KMS-11 (cell line): ENCODE data around the gene SCFD2.
"Not testable (repeated sequence)": the region's sequence is repeated elsewhere in the genome, so short reads cannot be mapped to it uniquely, and the experiment has no call there.

Experiments
- H2AFZ ChIP-seq: fragments of 200-600 bp; sonication (generic); 2 replicates; pipeline ENCODE4 v1.6.1; 2016; ENCODE audit warnings: antibody characterized with exemption, mixed run types, low read depth
- H3K27ac ChIP-seq: fragments of 200-600 bp; sonication (generic); 2 replicates; pipeline ENCODE4 v1.6.1; 2016; ENCODE audit warnings: mild to moderate bottlenecking, mixed run types
- H3K27me3 ChIP-seq: fragments of 200-600 bp; sonication (generic); 2 replicates; pipeline ENCODE4 v1.6.1; 2017; ENCODE audit warnings: mild to moderate bottlenecking, low read depth, mixed run types, moderate library complexity; ENCODE audit not compliant: insufficient read depth
- H3K36me3 ChIP-seq: fragments of 200-600 bp; sonication (generic); 2 replicates; pipeline ENCODE4 v1.6.1; 2017; ENCODE audit warnings: mild to moderate bottlenecking, mixed run types; ENCODE audit not compliant: insufficient read depth
- H3K4me1 ChIP-seq: fragments of 200-600 bp; sonication (generic); 2 replicates; pipeline ENCODE4 v1.6.1; 2016; ENCODE audit warnings: mild to moderate bottlenecking, low read depth, mixed run types; ENCODE audit not compliant: poor library complexity, severe bottlenecking
- H3K4me2 ChIP-seq: fragments of 200-600 bp; sonication (generic); 2 replicates; pipeline ENCODE4 v1.7.0; 2016; ENCODE audit warnings: mild to moderate bottlenecking, mixed run types
- H3K4me3 ChIP-seq: fragments of 200-600 bp; sonication (generic); IDR thresholded peaks from 2 replicates; pipeline ENCODE4 v1.6.1; 2017; ENCODE audit warnings: low read depth, low read length, mixed read lengths; ENCODE audit not compliant: insufficient read depth
- H3K79me2 ChIP-seq: fragments of 200-600 bp; sonication (generic); 2 replicates; pipeline ENCODE4 v1.6.1; 2016; ENCODE audit warnings: low read depth, mixed run types; ENCODE audit not compliant: insufficient read depth
- H3K9ac ChIP-seq: fragments of 200-600 bp; sonication (generic); 2 replicates; pipeline ENCODE4 v1.6.1; 2016; ENCODE audit warnings: mild to moderate bottlenecking, mixed run types
- H4K20me1 ChIP-seq: fragments of 200-600 bp; sonication (generic); 2 replicates; pipeline ENCODE4 v1.6.1; 2016; ENCODE audit warnings: mild to moderate bottlenecking, mixed run types; ENCODE audit not compliant: insufficient read depth
- CTCF ChIP-seq: fragments of 200-600 bp; sonication (generic); conservative IDR thresholded peaks from 2 replicates; pipeline ENCODE4 v1.6.1; 2017; ENCODE audit warnings: low read depth, mild to moderate bottlenecking, antibody characterized with exemption, low read length, moderate library complexity, mixed read lengths

The SCFD2 gene

GRCh38 chr4:52994567-52994966, 371.3 kb downstream of the SCFD2 start:
- no peak overlapping the region for H3K4me3 ChIP-seq
- H3K27me3 ChIP-seq = no peaks in the 10 kb centered on the region
- no peaks in the 10 kb centered on the region for H3K79me2 ChIP-seq
- no peaks in the 10 kb centered on the region for H3K36me3 ChIP-seq
- H3K27ac ChIP-seq = no peak overlapping the region
- H3K9ac ChIP-seq = no peak overlapping the region
- no peaks in the 10 kb centered on the region for H3K4me1 ChIP-seq
- no peak for TF ChIP-seq CTCF
- H3K4me2 ChIP-seq = no peak overlapping the region
- H4K20me1 ChIP-seq = no peaks in the 10 kb centered on the region
- no peak overlapping the region for H2AFZ ChIP-seq

GRCh38 chr4:52993771-52994170, 372.1 kb downstream of the SCFD2 start:
- Histone ChIP-seq H3K36me3 (no peaks in the 10 kb centered on the region), H3K4me1 (no peaks in the 10 kb centered on the region), H3K4me2 (no peak overlapping the region), H3K9ac (no peak overlapping the region), H3K27me3 (no peaks in the 10 kb centered on the region), H3K79me2 (no peaks in the 10 kb centered on the region), H3K4me3 (no peak overlapping the region), H2AFZ (no peak overlapping the region), H4K20me1 (no peaks in the 10 kb centered on the region), H3K27ac (no peak overlapping the region)
- TF ChIP-seq CTCF = no peak

GRCh38 chr4:52992551-52992950, 373.3 kb downstream of the SCFD2 start:
- H3K27me3 ChIP-seq = not testable (repeated sequence)

GRCh38 chr4:52991472-52991871, 374.4 kb downstream of the SCFD2 start:
- Histone ChIP-seq H3K4me3 (no peak overlapping the region), H2AFZ (no peak overlapping the region), H3K36me3 (no peaks in the 10 kb centered on the region), H3K79me2 (no peaks in the 10 kb centered on the region), H3K9ac (no peak overlapping the region), H4K20me1 (no peaks in the 10 kb centered on the region), H3K4me1 (no peaks in the 10 kb centered on the region), H3K27me3 (no peaks in the 10 kb centered on the region), H3K27ac (no peak overlapping the region), H3K4me2 (no peak overlapping the region)
- no peak for TF ChIP-seq CTCF

More at GRCh38 chr4:52992551-52992950, 373.3 kb downstream of the SCFD2 start:
- not testable (repeated sequence) for H3K79me2 ChIP-seq, H3K4me2 ChIP-seq, H2AFZ ChIP-seq, H3K9ac ChIP-seq, H3K27ac ChIP-seq, H3K4me1 ChIP-seq, H4K20me1 ChIP-seq, H3K36me3 ChIP-seq, H3K4me3 ChIP-seq

- no peak overlapping the region for H3K9ac ChIP-seq
- H3K4me3 ChIP-seq = no peak overlapping the region
- no peak overlapping the region for H2AFZ ChIP-seq
- no peak overlapping the region for H3K27ac ChIP-seq
- no peak for TF ChIP-seq CTCF
- no peaks in the 10 kb centered on the region for H3K4me1 ChIP-seq
- no peaks in the 10 kb centered on the region for H3K27me3 ChIP-seq
- no peaks in the 10 kb centered on the region for H3K36me3 ChIP-seq
- H3K79me2 ChIP-seq = no peaks in the 10 kb centered on the region
- no peaks in the 10 kb centered on the region for H4K20me1 ChIP-seq
- no peak overlapping the region for H3K4me2 ChIP-seq
Observed at GRCh38 chr4:52990706-52991105, 375.2 kb downstream of the SCFD2 start.
